Nephron (organoid): Measurements from ENCODE around the gene LLGL2.
A peak's percentile ranks its signal among the peaks of the same experiment; 100 is the strongest.

Experiments
- H3K27ac Mint-ChIP-seq, 3 experiments: 2 replicates each; pipeline ENCODE4 v1.8.0; 2020; ENCODE audit warnings: mixed read lengths in 3 of 3, mild to moderate bottlenecking in 2 of 3, moderate library complexity in 1 of 3
- H3K27me3 Mint-ChIP-seq: 2 replicates; pipeline ENCODE4 v1.8.0; 2021; ENCODE audit warnings: low read depth, mild to moderate bottlenecking, moderate library complexity, mixed read lengths
- H3K36me3 Mint-ChIP-seq: 2 replicates; pipeline ENCODE4 v1.8.0; 2020; ENCODE audit warnings: low read depth, mixed read lengths
- H3K4me1 Mint-ChIP-seq: 2 replicates; pipeline ENCODE4 v1.8.0; 2020; ENCODE audit warnings: mixed read lengths
- H3K4me3 Mint-ChIP-seq, 3 experiments: 2 replicates each; pipeline ENCODE4 v1.8.0; 2020; ENCODE audit warnings: mild to moderate bottlenecking in 3 of 3, mixed read lengths in 3 of 3, moderate library complexity in 2 of 3
- H3K9me3 Mint-ChIP-seq: 2 replicates; pipeline ENCODE4 v1.8.0; 2020; ENCODE audit warnings: mixed read lengths
- CTCF ChIP-seq, 3 experiments: fragments of 200-600 bp; sonication (generic); IDR thresholded peaks; one replicate each; pipeline ENCODE4 v1.5.0; 2021; ENCODE audit warnings: antibody characterized with exemption in 3 of 3; ENCODE audit not compliant: unreplicated experiment in 3 of 3

LLGL2 gene

GRCh38 chr17:75594499-75595283, 69.2 kb downstream of the LLGL2 start:
- Mint-ChIP-seq H3K4me3 (no peak overlapping the region), H3K9me3 (no peaks in the 10 kb centered on the region), H3K4me1 (no peaks in the 10 kb centered on the region), H3K27ac (no peak overlapping the region), H3K36me3 (no peaks in the 10 kb centered on the region), H3K27me3 (peaks cover 3% of the 10 kb centered on the region)
- TF ChIP-seq CTCF (IDR thresholded peaks at IDR 0.05; ENCODE audit: unreplicated experiment in 3 of 3): no peak

DNA sequence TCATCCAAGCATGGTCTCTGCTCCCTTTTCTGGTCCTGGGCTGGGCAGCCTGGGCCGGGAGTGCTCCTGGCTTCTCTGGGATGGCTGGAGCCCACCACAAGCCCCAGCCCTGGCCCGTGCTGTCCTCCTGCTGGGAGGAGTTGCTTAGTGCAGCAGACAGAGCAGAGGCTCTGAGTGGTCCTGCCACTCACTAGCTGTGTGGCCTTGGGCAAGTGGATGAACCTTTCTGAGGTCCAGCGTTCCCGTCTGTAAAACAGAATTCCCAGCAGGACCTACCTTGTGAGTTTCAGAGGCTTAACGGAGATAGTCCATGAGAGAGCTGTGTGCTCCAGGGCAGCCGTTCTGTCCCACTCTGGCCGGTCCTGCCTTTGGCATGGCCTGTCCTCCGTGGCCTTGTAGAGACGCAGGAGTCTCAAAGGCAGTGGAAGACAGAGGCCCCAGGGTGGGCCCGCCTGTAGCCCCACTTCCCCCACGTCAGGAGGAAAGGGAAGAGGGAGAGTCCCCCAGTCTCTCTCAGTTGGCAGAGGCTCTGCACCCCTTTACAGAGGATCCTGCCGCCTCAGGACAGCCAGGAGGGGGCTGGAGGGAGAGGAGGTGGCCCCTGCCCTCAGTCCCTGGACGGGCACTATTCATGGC, 69.9 kb downstream of the LLGL2 start:
- no peak for TF ChIP-seq CTCF (IDR thresholded peaks at IDR 0.05; ENCODE audit: unreplicated experiment in 3 of 3)
- Mint-ChIP-seq H3K9me3 (no peaks in the 10 kb centered on the region), H3K4me1 (no peaks in the 10 kb centered on the region), H3K4me3 (no peak overlapping the region), H3K27me3 (peaks cover 3% of the 10 kb centered on the region), H3K27ac (no peak overlapping the region), H3K36me3 (no peaks in the 10 kb centered on the region)

DNA sequence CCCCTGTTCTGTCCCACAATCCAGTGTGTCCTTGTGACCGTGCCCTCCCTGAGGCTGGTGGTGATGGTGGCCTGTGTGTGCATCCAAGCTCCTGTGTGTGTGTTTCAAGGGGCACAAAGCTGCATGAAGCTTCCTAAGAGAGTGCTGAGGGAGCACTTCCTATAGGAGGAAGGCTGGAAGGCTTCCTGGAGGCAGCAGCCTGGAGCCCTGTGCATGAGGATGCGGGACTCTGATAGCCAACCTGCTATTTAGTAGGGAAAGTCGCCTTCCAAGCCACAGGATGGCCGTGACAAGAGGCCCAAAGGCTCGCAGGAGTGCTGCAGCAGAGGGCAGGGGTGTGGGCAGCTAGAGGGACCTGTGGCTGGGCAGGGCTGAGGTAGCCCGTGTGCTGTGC, 70.4 kb downstream of the LLGL2 start:
- H3K4me3 Mint-ChIP-seq: no peak overlapping the region
- peaks cover 3% of the 10 kb centered on the region for H3K27me3 Mint-ChIP-seq
- TF ChIP-seq CTCF (IDR thresholded peaks at IDR 0.05; ENCODE audit: unreplicated experiment in 3 of 3): no peak
- no peaks in the 10 kb centered on the region for H3K36me3 Mint-ChIP-seq
- no peaks in the 10 kb centered on the region for H3K9me3 Mint-ChIP-seq
- no peak overlapping the region for H3K27ac Mint-ChIP-seq
- no peaks in the 10 kb centered on the region for H3K4me1 Mint-ChIP-seq

GRCh38 chr17:75596320-75597087, 71.0 kb downstream of the LLGL2 start:
- no peaks in the 10 kb centered on the region for H3K36me3 Mint-ChIP-seq
- no peak for TF ChIP-seq CTCF (IDR thresholded peaks at IDR 0.05; ENCODE audit: unreplicated experiment in 3 of 3)
- no peak overlapping the region for H3K27ac Mint-ChIP-seq
- H3K4me3 Mint-ChIP-seq: no peak overlapping the region
- peaks cover 3% of the 10 kb centered on the region for H3K27me3 Mint-ChIP-seq
- H3K4me1 Mint-ChIP-seq: no peaks in the 10 kb centered on the region
- no peaks in the 10 kb centered on the region for H3K9me3 Mint-ChIP-seq

GRCh38 chr17:75601057-75601987, 75.8 kb downstream of the LLGL2 start:
- Mint-ChIP-seq H3K4me3 (no peak overlapping the region), H3K27ac (no peak overlapping the region), H3K9me3 (no peaks in the 10 kb centered on the region), H3K36me3 (no peaks in the 10 kb centered on the region), H3K27me3 (peaks cover 6% of the 10 kb centered on the region), H3K4me1 (no peaks in the 10 kb centered on the region)
- TF ChIP-seq CTCF (IDR thresholded peaks at IDR 0.05; ENCODE audit: unreplicated experiment in 3 of 3): peak; percentile 53 to 68 (median 60)
